HG02798 (cell line): ENCODE data around the gene CPNE1.

Experiments
- ATAC-seq: cut with Tn5 transposase; IDR thresholded peaks from one replicate; pipeline ENCODE4 v1.9.1; 2021; ENCODE audit warnings: mild to moderate bottlenecking; ENCODE audit not compliant: unreplicated experiment, poor library complexity

CPNE1 gene

DNA sequence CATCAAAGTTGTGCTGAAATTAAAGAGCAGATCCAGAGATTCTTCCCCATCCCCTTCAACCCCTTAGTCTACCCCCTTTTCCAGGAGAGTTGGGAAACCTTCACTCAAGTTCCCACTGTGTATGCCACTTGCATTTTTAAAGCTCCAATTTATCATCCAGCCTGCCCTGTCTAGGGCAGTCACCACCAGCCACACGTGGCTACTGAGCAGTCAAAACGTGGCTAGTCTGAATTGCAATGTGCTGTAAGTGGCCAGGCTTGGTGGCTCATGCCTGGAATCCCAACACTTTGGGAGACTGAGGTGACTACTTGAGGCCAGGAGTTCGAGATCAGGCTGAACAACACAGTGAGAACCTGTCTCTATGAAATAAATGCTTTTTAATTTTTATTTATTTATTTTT is 87.9 kb downstream of the CPNE1 start:
- ATAC-seq: no peak
